ENCODE results near the gene PSMG3.

Gene PSMG3

GRCh38 chr7:1544896-1545416, 24.9 kb downstream of the PSMG3 start:
- no peak for DNase-seq (ENCODE audit: low read depth, low spot score)
- H3K4me3 ChIP-seq (ENCODE audit: low read depth, low read length): no peak overlapping the region
- no peak for TF ChIP-seq CTCF (IDR thresholded peaks at IDR 0.05; ENCODE audit: low read depth, low read length)
- in situ Hi-C loops (cut with HindIII; ENCODE audit: low sequenced_read_pairs): no loop called here

GRCh38 chr7:1544178-1544895, 25.5 kb downstream of the PSMG3 start:
- DNase-seq (ENCODE audit: low read depth, low spot score): no peak
- TF ChIP-seq CTCF (IDR thresholded peaks at IDR 0.05; ENCODE audit: low read depth, low read length): no peak
- H3K4me3 ChIP-seq (ENCODE audit: low read depth, low read length): no peak overlapping the region
- in situ Hi-C loops (cut with HindIII; ENCODE audit: low sequenced_read_pairs): no loop called here

- no peak for DNase-seq (ENCODE audit: low read depth, low spot score)
- in situ Hi-C loops (cut with HindIII; ENCODE audit: low sequenced_read_pairs): no loop called here
- no peak for TF ChIP-seq CTCF (IDR thresholded peaks at IDR 0.05; ENCODE audit: low read depth, low read length)
- H3K4me3 ChIP-seq (ENCODE audit: low read depth, low read length): no peak overlapping the region
These were observed 26.0 kb downstream of the PSMG3 start for GRCh38 chr7:1543826-1544177.

- DNase-seq (ENCODE audit: low read depth, low spot score): no peak
- no peak overlapping the region for H3K4me3 ChIP-seq (ENCODE audit: low read depth, low read length)
- in situ Hi-C loops (cut with HindIII; ENCODE audit: low sequenced_read_pairs): no loop called here
- no peak for TF ChIP-seq CTCF (IDR thresholded peaks at IDR 0.05; ENCODE audit: low read depth, low read length)
These were observed 26.7 kb downstream of the PSMG3 start for GRCh38 chr7:1542841-1543747.

- H3K4me3 ChIP-seq (ENCODE audit: low read depth, low read length): no peak overlapping the region
- TF ChIP-seq CTCF (IDR thresholded peaks at IDR 0.05; ENCODE audit: low read depth, low read length): no peak
- in situ Hi-C loops (cut with HindIII; ENCODE audit: low sequenced_read_pairs): no loop called here
- no peak for DNase-seq (ENCODE audit: low read depth, low spot score)
These were observed 27.5 kb downstream of the PSMG3 start for GRCh38 chr7:1542329-1542728.

- in situ Hi-C loops (cut with HindIII; ENCODE audit: low sequenced_read_pairs): no loop called here
- H3K4me3 ChIP-seq (ENCODE audit: low read depth, low read length): no peak overlapping the region
- no peak for DNase-seq (ENCODE audit: low read depth, low spot score)
- TF ChIP-seq CTCF (IDR thresholded peaks at IDR 0.05; ENCODE audit: low read depth, low read length): no peak
These were observed 28.2 kb downstream of the PSMG3 start for GRCh38 chr7:1541431-1542162.

Data from astrocyte of the spinal cord (primary cell).